ENCODE data around the gene NAV1. TPM values are rescaled to one million over a fixed set of nuclear protein-coding genes. Genes with fewer than 3 reads are reported as not detected.

NAV1 gene
- total and polyA plus RNA-seq, 2 of the 8 experiments (the other 6 are each of a cell fraction or from before 2014, with no cell fraction given) = 9.9 to 42.7 TPM

DNA sequence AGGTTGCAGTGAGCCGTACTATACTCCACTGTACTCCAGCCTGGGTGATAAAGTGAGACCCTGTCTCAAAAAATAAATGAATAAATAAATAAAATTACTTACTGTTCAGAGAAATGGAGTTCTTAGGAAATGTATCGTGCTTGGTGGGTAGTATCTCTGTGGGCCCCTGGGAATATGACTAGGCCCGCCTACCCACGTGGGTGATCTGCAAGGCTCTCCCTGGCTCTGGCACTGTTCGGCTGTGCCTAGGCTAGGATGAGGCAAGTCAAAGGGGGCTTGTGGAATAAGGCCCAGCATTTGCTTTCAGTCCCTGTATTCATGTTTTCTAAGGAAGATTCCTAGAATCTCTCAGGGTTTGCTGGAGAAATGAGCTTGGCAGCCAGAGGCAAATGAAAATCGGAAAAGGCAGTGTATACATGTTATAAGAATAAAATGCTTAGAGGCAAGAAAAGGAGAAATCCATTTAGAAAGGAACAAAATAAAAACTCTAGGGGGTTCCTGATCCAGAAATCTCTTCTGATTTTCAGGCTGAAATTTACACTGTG is 27.5 kb upstream of the NAV1 start (continued):
- no peak for TF ChIP-seq POLR2AphosphoS5 (IDR thresholded peaks at IDR 0.05; ENCODE audit: low read depth, low read length)
- TF ChIP-seq RXRA (IDR thresholded peaks at IDR 0.05; ENCODE audit: insufficient read depth, low read depth, low read length) = no peak
- TF ChIP-seq TAF7 (optimal IDR thresholded peaks at IDR 0.05; ENCODE audit: borderline replicate concordance, low read depth, low read length) = no peak
- TF ChIP-seq POLR2A (IDR thresholded peaks at IDR 0.05; ENCODE audit: control extremely low read depth in 1 of 2, low read depth in 2 of 2, low read length in 2 of 2) = no peak

All from H1 (cell line).